Panc1 (cell line): ENCODE data around the gene EIF2A. TPM values are rescaled to one million over a fixed set of nuclear protein-coding genes. Genes with fewer than 3 reads are reported as not detected.

Experiments used
- ATAC-seq: fragments of 200-7000 bp; cut with Tn5 transposase; 2 replicates; pipeline ENCODE4 v1.9.1; 2020; ENCODE audit warnings: mild to moderate bottlenecking, moderate library complexity
- BruUV-seq: library from RNA; stranded (reverse); fragments of 400-500 nt; replicated peaks from 2 replicates; lab custom pipeline; 2021; lab: Mats Ljungman, UMichigan
- CTCF ChIA-PET: fragments of 300-600 bp; sonication (Branson Sonifier 250); formaldehyde crosslinking; loops from one replicate; lab custom pipeline; 2022; ENCODE audit warnings: antibody characterized with exemption; lab: Charles Lee
- POLR2A ChIA-PET: fragments of 300-600 bp; sonication (Branson Sonifier 250); formaldehyde crosslinking; loops from one replicate; lab custom pipeline; 2022; ENCODE audit warnings: antibody characterized with exemption; lab: Charles Lee
- DNase-seq: peaks from one replicate; pipeline ENCODE4 v3.0.0-alpha.2; 2010; ENCODE audit warnings: low read depth, low spot score
- H3K27ac ChIP-seq: 2 replicates; pipeline ENCODE4 v1.5.1; 2011; ENCODE audit warnings: mild to moderate bottlenecking, low read length, inconsistent platforms
- H3K27me3 ChIP-seq: fragments of 200-500 bp; sonication (Bioruptor generic); 2 replicates; pipeline ENCODE4 v1.6.0; 2014; ENCODE audit warnings: low read length, inconsistent platforms; ENCODE audit not compliant: control insufficient read depth, insufficient read depth
- H3K36me3 ChIP-seq: fragments of 200-500 bp; sonication (Bioruptor generic); 2 replicates; pipeline ENCODE4 v1.5.1; 2014; ENCODE audit warnings: inconsistent platforms, mild to moderate bottlenecking, low read length, moderate library complexity; ENCODE audit not compliant: control insufficient read depth, insufficient read depth
- H3K4me1 ChIP-seq: 2 replicates; pipeline ENCODE4 v1.5.1; 2011; ENCODE audit warnings: inconsistent platforms, mild to moderate bottlenecking, low read length, moderate library complexity; ENCODE audit not compliant: control insufficient read depth, insufficient read depth
- H3K4me3 ChIP-seq, 2 experiments: 2 replicates each; pipeline ENCODE4 v1.5.1; 2011 to 2012; ENCODE audit warnings: low read depth in 2 of 2, low read length in 2 of 2, mild to moderate bottlenecking in 2 of 2, inconsistent platforms in 1 of 2, moderate library complexity in 1 of 2
- H3K9me3 ChIP-seq: fragments of 200-500 bp; sonication (Bioruptor generic); 2 replicates; pipeline ENCODE4 v1.5.1; 2014; ENCODE audit warnings: low read depth, mild to moderate bottlenecking, inconsistent platforms, low read length, moderate library complexity; ENCODE audit not compliant: control insufficient read depth, insufficient read depth
- POLR2AphosphoS5 ChIP-seq: IDR thresholded peaks from 2 replicates; pipeline ENCODE4 v1.6.1; 2012; ENCODE audit warnings: mild to moderate bottlenecking, low read depth, low read length, moderate library complexity
- REST ChIP-seq, 2 experiments: IDR thresholded peaks; 2 replicates each; pipeline ENCODE4 v1.6.1; 2011 to 2012; ENCODE audit warnings: low read depth in 2 of 2, control low read depth in 1 of 2, low read length in 1 of 2, mild to moderate bottlenecking in 1 of 2, moderate library complexity in 1 of 2; ENCODE audit not compliant: insufficient read depth in 1 of 2
- SIN3A ChIP-seq: IDR thresholded peaks from 2 replicates; pipeline ENCODE4 v1.6.1; 2012; ENCODE audit warnings: low read depth, mild to moderate bottlenecking, low read length, moderate library complexity, borderline replicate concordance; ENCODE audit not compliant: insufficient read depth
- TCF7L2 ChIP-seq: IDR thresholded peaks from 2 replicates; pipeline ENCODE4 v1.6.1; 2011; ENCODE audit warnings: mild to moderate bottlenecking, low read depth, low read length, inconsistent platforms
- in situ Hi-C: cut with HindIII; loops from 2 replicates; pipeline ENCODE4 v1.10.0; 2016; ENCODE audit warnings: low sequenced_read_pairs, low pct_unique_long_range_greater_than_20kb
- intact Hi-C: fragments of 100-400 bp; cut with micrococcal nuclease; formaldehyde crosslinking; loops from one replicate; pipeline ENCODE4 v1.10.0; 2022; ENCODE audit not compliant: unreplicated experiment
- total RNA-seq: library from RNA; stranded (reverse); gene quantifications from one replicate; pipeline ENCODE4 v1.2.1, GENCODE V29; 2021; ENCODE audit not compliant: unreplicated experiment
- TF ChIP-seq, protein P1 (sequence below): fragments of 450-650 bp; IDR thresholded peaks from 2 replicates; pipeline ENCODE4 v1.5.1; 2017; ENCODE audit warnings: mild to moderate bottlenecking

Gene EIF2A
- total RNA-seq, 1 experiment from 2014 or later = 70.0 TPM

DNA sequence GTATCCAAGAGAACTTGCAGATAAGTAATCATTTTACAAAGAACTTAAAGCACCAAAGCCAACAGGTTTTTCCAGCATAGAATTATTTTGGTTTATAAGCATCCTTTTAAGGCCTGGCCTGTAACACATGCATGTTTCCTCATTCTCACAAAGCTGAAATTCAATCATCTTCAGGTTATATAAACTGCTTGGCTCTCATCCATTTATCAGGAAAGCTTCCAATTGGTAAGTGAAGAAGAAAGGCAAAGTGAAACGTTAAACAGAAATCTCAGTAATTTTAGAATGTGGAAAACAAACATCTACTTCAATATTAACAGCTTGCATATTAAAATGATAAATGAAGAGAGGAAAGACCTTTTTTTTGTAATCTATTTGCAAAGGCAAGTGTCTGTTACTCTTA is 1.9 kb upstream of the EIF2A start:
- peaks cover 33% of the 10 kb centered on the region for H3K36me3 ChIP-seq
- peaks cover 30% of the 10 kb centered on the region for H3K4me1 ChIP-seq
- TF ChIP-seq POLR2AphosphoS5 (no peak), SIN3A (no peak), TCF7L2 (no peak), REST (IDR thresholded peaks at IDR 0.05; ENCODE audit: insufficient read depth in 1 of 2, low read depth in 2 of 2, low read length in 1 of 2) (no peak)
- TF ChIP-seq, protein P1, sequence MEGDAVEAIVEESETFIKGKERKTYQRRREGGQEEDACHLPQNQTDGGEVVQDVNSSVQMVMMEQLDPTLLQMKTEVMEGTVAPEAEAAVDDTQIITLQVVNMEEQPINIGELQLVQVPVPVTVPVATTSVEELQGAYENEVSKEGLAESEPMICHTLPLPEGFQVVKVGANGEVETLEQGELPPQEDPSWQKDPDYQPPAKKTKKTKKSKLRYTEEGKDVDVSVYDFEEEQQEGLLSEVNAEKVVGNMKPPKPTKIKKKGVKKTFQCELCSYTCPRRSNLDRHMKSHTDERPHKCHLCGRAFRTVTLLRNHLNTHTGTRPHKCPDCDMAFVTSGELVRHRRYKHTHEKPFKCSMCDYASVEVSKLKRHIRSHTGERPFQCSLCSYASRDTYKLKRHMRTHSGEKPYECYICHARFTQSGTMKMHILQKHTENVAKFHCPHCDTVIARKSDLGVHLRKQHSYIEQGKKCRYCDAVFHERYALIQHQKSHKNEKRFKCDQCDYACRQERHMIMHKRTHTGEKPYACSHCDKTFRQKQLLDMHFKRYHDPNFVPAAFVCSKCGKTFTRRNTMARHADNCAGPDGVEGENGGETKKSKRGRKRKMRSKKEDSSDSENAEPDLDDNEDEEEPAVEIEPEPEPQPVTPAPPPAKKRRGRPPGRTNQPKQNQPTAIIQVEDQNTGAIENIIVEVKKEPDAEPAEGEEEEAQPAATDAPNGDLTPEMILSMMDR = no peak
- H3K4me3 ChIP-seq = peak overlapping the region; percentile 67 to 85
- peak overlapping the region; percentile 90; the same call in 1 of the 2 replicates for H3K27ac ChIP-seq
- BruUV-seq = TSS peak; percentile 74
- no peaks in the 10 kb centered on the region for H3K27me3 ChIP-seq
- ChIA-PET POLR2A (no interaction called here), CTCF (no interaction called here)
- in situ Hi-C loops (no loop called here), intact Hi-C loops (no loop called here)
- no peak for DNase-seq
- no peak for ATAC-seq
- no peaks in the 10 kb centered on the region for H3K9me3 ChIP-seq

DNA sequence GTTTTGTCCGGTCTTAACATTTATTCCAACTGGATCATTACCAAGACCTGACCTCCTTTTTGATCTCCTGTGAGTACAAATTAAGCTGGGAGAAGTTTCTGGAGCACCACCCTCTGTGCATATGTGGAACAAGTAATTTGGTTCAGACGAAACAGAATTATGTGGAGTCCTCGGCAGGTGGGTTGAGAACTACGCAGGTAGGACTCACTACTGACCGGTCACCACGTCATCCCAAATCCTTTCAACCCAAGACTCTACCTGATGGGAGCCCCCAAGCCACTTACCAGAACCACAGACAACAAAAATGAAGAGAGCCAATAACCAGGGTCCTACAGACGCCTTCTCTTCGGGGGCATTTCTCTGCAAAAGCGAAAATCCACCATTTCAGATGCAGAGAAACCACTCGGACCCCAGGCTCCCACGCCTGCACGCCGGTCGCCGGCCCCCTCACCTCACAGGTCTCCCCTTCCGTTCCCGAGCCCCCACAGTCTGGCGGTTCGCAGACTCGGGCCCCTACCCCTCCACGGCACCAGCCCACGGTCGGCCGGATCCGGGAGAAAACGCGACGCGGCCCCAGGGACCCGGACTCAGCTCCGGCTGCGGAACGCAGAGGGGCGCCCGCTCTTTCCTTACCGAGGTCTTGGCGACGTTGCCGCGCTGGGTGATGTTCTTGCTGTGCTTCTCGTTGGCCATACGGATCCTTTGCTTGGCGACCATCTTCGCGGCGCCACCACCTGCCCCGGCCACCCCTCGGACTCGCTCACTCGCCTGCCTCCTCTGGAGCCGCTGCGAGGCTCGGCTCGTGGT is 965 bp upstream of the EIF2A start:
- H3K4me1 ChIP-seq = peaks cover 30% of the 10 kb centered on the region
- peaks cover 33% of the 10 kb centered on the region for H3K36me3 ChIP-seq
- ChIA-PET POLR2A (interaction anchor here (0.5 kb wide), 2 partner anchors 12 to 113 kb away, joined by 3 to 7 read pairs; no protein-coding TSS in a partner anchor), CTCF (interaction anchor here (0.5 kb wide), 1 partner anchor 540 kb away, joined by 4 read pairs; no protein-coding TSS in a partner anchor)
- intact Hi-C loops = no loop called here
- H3K27me3 ChIP-seq = no peaks in the 10 kb centered on the region
- ATAC-seq (no peak), DNase-seq (no peak)
- no peak for TF ChIP-seq POLR2AphosphoS5
- H3K27ac ChIP-seq = peak overlapping the region; percentile 90
- BruUV-seq = no TSS peak
- peak overlapping the region; percentile 67 to 85 for H3K4me3 ChIP-seq
- in situ Hi-C loops = no loop called here
- no peaks in the 10 kb centered on the region for H3K9me3 ChIP-seq
